ENCODE results near the gene WWOX. TPM values are rescaled to one million over a fixed set of nuclear protein-coding genes. Genes with fewer than 3 reads are reported as not detected.

Gene WWOX
- total RNA-seq, 1 donor from 2014 or later = 16.1 TPM

DNA sequence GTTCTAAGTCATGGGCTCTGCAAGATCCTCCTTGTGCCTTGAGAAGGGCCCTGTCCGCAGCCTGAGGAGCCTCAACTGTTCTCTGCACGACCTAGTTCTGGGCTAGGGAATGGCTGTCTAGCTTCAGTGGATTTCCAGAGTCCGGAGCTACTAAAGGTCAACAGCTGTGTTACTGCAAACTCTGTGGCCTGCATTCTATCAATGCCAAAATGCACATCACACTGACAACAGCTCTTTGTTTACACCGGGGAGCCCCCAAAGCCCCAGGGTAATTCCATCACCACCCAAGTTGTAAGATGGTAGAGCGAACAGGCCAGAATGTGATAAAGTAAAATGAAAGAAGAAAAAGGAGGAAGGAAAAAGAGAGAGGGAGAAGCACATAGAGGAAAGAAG is 890.9 kb downstream of the WWOX start:
- intact Hi-C loops (cut with micrococcal nuclease) = no loop called here
- H3K27me3 Mint-ChIP-seq = no peaks in the 10 kb centered on the region
- no peaks in the 10 kb centered on the region for H3K4me1 Mint-ChIP-seq
- no peaks in the 10 kb centered on the region for H3K36me3 Mint-ChIP-seq (ENCODE audit: low read depth)
- H3K4me3 Mint-ChIP-seq = no peak overlapping the region
- H3K27ac Mint-ChIP-seq = no peak overlapping the region
- no peak for DNase-seq
- no peaks in the 10 kb centered on the region for H3K9me3 Mint-ChIP-seq

DNA sequence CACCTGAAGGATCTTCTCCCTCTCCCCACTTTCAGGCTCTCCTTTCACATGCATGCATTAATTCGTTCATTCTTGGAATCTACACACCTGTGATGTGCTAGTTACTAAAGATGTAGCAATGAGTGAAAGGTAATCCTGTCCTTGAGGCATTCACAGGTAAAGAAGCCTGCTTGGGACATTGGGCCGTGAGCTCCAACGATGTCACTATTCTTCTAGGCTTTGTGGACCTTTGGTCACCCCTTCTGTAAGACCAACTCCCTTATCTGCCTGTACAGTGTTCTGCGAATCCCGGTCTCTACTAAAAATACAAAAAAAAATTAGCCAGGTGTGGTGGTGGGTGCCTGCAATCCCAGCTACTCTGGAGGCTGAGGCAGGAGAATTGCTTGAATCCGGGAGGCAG is 892.5 kb downstream of the WWOX start:
- Mint-ChIP-seq H3K9me3 (no peaks in the 10 kb centered on the region), H3K4me3 (no peak overlapping the region), H3K36me3 (ENCODE audit: low read depth) (no peaks in the 10 kb centered on the region), H3K27ac (no peak overlapping the region), H3K27me3 (no peaks in the 10 kb centered on the region), H3K4me1 (no peaks in the 10 kb centered on the region)
- DNase-seq = no peak
- intact Hi-C loops (cut with micrococcal nuclease) = no loop called here

- H3K36me3 Mint-ChIP-seq (ENCODE audit: low read depth) = no peaks in the 10 kb centered on the region
Measured at GRCh38 chr16:78993346-78993745, 893.9 kb downstream of the WWOX start.

GRCh38 chr16:78994135-78994745 is 894.8 kb downstream of the WWOX start:
- Mint-ChIP-seq H3K36me3 (ENCODE audit: low read depth) (no peaks in the 10 kb centered on the region), H3K9me3 (no peaks in the 10 kb centered on the region), H3K4me3 (no peak overlapping the region), H3K4me1 (no peaks in the 10 kb centered on the region), H3K27me3 (no peaks in the 10 kb centered on the region), H3K27ac (no peak overlapping the region)
- intact Hi-C loops (cut with micrococcal nuclease) = no loop called here
- DNase-seq = no peak

More at GRCh38 chr16:78993346-78993745, 893.9 kb downstream of the WWOX start:
- intact Hi-C loops (cut with micrococcal nuclease) = no loop called here
- no peak for DNase-seq
- H3K9me3 Mint-ChIP-seq = no peaks in the 10 kb centered on the region
- H3K27me3 Mint-ChIP-seq = no peaks in the 10 kb centered on the region
- H3K4me1 Mint-ChIP-seq = no peaks in the 10 kb centered on the region
- no peak overlapping the region for H3K4me3 Mint-ChIP-seq
- no peak overlapping the region for H3K27ac Mint-ChIP-seq

- no peaks in the 10 kb centered on the region for H3K4me1 Mint-ChIP-seq
- no peaks in the 10 kb centered on the region for H3K36me3 Mint-ChIP-seq (ENCODE audit: low read depth)
- intact Hi-C loops (cut with micrococcal nuclease) = no loop called here
- H3K27me3 Mint-ChIP-seq = no peaks in the 10 kb centered on the region
- no peak for DNase-seq
- no peaks in the 10 kb centered on the region for H3K9me3 Mint-ChIP-seq
- no peak overlapping the region for H3K27ac Mint-ChIP-seq
- no peak overlapping the region for H3K4me3 Mint-ChIP-seq
Measured at GRCh38 chr16:78995441-78995840, 896.0 kb downstream of the WWOX start.

DNA sequence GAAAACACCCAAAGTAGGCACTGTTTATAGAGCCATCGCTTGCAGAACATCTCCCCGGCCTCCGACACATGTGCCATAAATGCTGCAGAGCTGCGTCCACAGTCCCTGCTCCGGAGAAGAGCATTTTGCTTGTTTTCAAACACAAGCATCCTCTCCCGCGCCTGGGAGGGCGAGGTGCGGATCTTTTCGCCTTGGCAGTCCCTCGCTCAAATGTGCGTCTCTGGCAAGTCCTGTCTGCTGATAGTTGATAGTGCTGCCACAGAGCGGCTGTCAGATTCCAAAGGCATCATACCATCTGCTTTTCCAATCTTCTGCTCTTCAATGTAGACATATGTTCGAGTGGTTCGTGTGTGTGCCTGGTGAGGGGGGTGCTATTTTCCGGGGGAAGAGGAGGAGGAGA is 897.3 kb downstream of the WWOX start:
- H3K36me3 Mint-ChIP-seq (ENCODE audit: low read depth) = no peaks in the 10 kb centered on the region
- no peak overlapping the region for H3K4me3 Mint-ChIP-seq
- no peaks in the 10 kb centered on the region for H3K9me3 Mint-ChIP-seq
- no peak overlapping the region for H3K27ac Mint-ChIP-seq
- intact Hi-C loops (cut with micrococcal nuclease) = no loop called here
- no peak for DNase-seq
- H3K27me3 Mint-ChIP-seq = no peaks in the 10 kb centered on the region
- no peaks in the 10 kb centered on the region for H3K4me1 Mint-ChIP-seq

GRCh38 chr16:78998879-78999278 is 899.4 kb downstream of the WWOX start:
- Mint-ChIP-seq H3K27ac (no peak overlapping the region), H3K9me3 (no peaks in the 10 kb centered on the region), H3K27me3 (no peaks in the 10 kb centered on the region), H3K4me3 (no peak overlapping the region), H3K36me3 (ENCODE audit: low read depth) (no peaks in the 10 kb centered on the region), H3K4me1 (no peaks in the 10 kb centered on the region)
- no peak for DNase-seq
- intact Hi-C loops (cut with micrococcal nuclease) = no loop called here

DNA sequence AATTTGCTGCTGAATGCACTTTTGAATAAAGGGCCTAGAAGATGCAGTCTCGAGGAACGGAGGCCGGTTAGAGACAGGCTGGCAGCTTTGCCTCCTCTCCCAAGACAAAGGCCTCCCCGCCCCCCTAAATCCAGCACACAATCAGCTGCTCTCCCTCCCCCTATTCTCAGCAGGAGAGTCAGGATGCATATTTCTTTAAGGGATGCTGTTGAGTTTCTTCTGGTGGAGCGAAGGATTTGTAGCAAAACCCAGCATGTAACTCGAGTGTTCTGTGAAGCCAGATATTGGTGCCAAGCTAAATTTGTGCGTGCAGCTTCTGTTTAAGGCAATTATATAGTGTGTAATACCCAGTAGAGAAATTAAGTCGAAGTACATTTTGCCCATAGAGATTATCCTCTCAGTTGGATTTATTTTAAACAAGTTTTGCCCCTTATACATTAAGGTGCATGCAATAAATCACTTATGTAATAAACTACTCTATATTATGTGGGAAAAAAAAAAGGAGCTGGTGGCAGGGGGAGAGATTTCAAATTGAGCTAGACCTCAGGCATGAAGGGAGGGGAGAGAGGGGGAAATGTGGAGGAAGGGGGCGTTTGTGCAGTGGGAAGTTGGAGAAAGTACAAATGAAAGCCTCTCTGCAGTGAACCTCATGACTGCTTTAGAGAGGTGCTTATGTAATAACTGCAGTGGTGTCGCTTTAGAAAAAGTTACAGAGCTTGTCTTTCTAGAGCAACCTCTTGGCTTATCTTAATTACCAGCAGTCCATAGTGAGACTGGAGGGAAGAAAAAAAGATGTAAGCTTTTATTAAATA is 901.9 kb downstream of the WWOX start:
- Mint-ChIP-seq H3K4me1 (no peaks in the 10 kb centered on the region), H3K27ac (no peak overlapping the region), H3K36me3 (ENCODE audit: low read depth) (no peaks in the 10 kb centered on the region), H3K4me3 (no peak overlapping the region), H3K9me3 (no peaks in the 10 kb centered on the region), H3K27me3 (no peaks in the 10 kb centered on the region)
- intact Hi-C loops (cut with micrococcal nuclease) = no loop called here
- no peak for DNase-seq

- no peaks in the 10 kb centered on the region for H3K4me1 Mint-ChIP-seq
- H3K27ac Mint-ChIP-seq = no peak overlapping the region
- DNase-seq = no peak
- peaks cover 4% of the 10 kb centered on the region for H3K9me3 Mint-ChIP-seq
- no peaks in the 10 kb centered on the region for H3K27me3 Mint-ChIP-seq
- H3K36me3 Mint-ChIP-seq (ENCODE audit: low read depth) = no peaks in the 10 kb centered on the region
- intact Hi-C loops (cut with micrococcal nuclease) = no loop called here
- no peak overlapping the region for H3K4me3 Mint-ChIP-seq
Measured at GRCh38 chr16:79003026-79003609, 903.7 kb downstream of the WWOX start.

DNA sequence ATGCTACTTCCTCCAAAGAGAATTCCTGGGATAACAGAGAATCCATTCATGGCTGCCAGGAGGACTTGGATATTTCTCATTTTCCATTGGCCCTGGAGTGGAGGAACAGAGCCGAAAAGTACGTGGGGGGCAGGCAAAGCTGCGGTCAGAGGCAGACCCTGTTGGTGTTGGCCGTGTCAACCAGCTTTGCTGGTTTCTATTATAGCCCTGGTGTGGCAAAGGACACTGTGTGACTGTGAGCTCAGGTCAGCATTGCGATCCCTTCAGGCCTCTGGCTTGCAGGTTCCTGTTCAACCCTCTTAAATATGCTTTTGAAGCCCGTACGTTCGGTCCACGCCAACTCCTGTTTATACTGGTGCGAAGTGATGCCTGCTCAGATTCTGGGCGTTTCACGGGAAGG is 904.9 kb downstream of the WWOX start:
- no peak overlapping the region for H3K27ac Mint-ChIP-seq
- H3K4me3 Mint-ChIP-seq = no peak overlapping the region
- no peaks in the 10 kb centered on the region for H3K4me1 Mint-ChIP-seq
- intact Hi-C loops (cut with micrococcal nuclease) = no loop called here
- H3K27me3 Mint-ChIP-seq = no peaks in the 10 kb centered on the region
- DNase-seq = no peak
- H3K9me3 Mint-ChIP-seq = peaks cover 4% of the 10 kb centered on the region
- no peaks in the 10 kb centered on the region for H3K36me3 Mint-ChIP-seq (ENCODE audit: low read depth)

DNA sequence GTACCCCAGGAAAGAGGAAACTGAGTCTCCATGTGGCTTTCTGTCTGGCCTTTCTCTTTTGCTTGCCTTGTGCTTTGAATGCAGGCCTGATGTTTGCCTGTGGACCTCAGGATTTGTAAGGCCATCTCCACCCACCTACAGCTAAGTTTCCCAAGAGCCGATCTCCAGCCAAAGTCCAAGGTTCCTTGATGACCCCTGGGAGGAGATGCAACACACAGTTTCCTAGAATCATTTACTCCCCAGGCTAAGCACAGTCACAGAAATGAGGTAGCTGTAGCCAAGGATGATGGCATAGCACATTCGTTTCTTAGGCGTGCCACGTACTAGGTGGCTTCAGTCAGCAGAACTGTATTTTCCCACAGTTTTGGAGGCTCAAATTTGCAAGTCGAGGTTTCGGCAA is 905.6 kb downstream of the WWOX start:
- no peaks in the 10 kb centered on the region for H3K4me1 Mint-ChIP-seq
- H3K27me3 Mint-ChIP-seq = no peaks in the 10 kb centered on the region
- no peaks in the 10 kb centered on the region for H3K36me3 Mint-ChIP-seq (ENCODE audit: low read depth)

GRCh38 chr16:79006206-79006605 is 906.8 kb downstream of the WWOX start:
- intact Hi-C loops (cut with micrococcal nuclease) = no loop called here
- peaks cover 4% of the 10 kb centered on the region for H3K9me3 Mint-ChIP-seq
- H3K36me3 Mint-ChIP-seq (ENCODE audit: low read depth) = no peaks in the 10 kb centered on the region
- H3K4me1 Mint-ChIP-seq = no peaks in the 10 kb centered on the region
- no peaks in the 10 kb centered on the region for H3K27me3 Mint-ChIP-seq
- DNase-seq = no peak
- no peak overlapping the region for H3K4me3 Mint-ChIP-seq
- no peak overlapping the region for H3K27ac Mint-ChIP-seq

More for the DNA sequence above, 905.6 kb downstream of the WWOX start:
- Mint-ChIP-seq H3K4me3 (no peak overlapping the region), H3K27ac (no peak overlapping the region), H3K9me3 (peaks cover 4% of the 10 kb centered on the region)
- DNase-seq = no peak
- intact Hi-C loops (cut with micrococcal nuclease) = no loop called here

DNA sequence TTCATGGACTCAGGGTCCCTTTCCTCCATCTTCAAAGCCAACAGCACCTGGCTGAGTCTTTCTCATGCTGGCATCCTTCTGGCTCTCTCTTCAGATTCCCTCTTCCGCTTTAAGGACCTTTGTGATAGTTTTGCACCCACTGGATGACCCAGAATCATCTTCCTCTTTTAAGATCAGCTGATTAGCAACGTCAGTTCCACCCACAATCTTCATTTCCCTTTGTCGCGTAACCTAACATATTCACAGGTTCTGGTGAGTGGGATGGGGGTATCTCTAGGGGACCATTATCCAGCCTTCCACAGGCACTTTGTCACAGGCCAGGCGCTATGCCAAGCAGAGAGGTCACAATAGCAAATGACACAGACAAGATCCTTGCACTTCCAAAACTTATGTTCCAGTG is 907.3 kb downstream of the WWOX start:
- no peak for DNase-seq
- Mint-ChIP-seq H3K27ac (no peak overlapping the region), H3K4me1 (no peaks in the 10 kb centered on the region), H3K9me3 (peaks cover 4% of the 10 kb centered on the region), H3K27me3 (no peaks in the 10 kb centered on the region), H3K4me3 (no peak overlapping the region), H3K36me3 (ENCODE audit: low read depth) (no peaks in the 10 kb centered on the region)
- intact Hi-C loops (cut with micrococcal nuclease) = no loop called here

DNA sequence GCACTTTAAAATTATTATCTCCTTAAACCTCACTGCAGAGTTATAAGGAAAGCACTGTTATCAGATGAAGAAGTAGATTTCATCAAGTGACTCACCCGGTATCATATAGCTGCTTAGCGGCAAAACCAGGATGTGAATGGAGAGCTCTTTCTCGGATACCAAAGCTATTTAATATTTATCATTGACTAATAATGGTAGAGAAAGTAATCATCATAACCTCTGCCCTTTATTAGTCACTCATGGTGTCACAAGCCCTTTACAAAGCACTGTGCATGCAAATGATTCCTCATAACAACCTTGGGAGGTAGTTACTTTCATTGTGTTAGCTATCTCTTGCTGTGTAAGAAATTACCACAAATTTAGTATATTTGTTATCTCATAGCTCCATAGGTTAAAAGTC is 908.2 kb downstream of the WWOX start:
- peaks cover 2% of the 10 kb centered on the region for H3K4me1 Mint-ChIP-seq
- intact Hi-C loops (cut with micrococcal nuclease) = no loop called here
- H3K27ac Mint-ChIP-seq = no peak overlapping the region
- DNase-seq = no peak
- peaks cover 4% of the 10 kb centered on the region for H3K9me3 Mint-ChIP-seq
- H3K27me3 Mint-ChIP-seq = no peaks in the 10 kb centered on the region
- no peak overlapping the region for H3K4me3 Mint-ChIP-seq
- H3K36me3 Mint-ChIP-seq (ENCODE audit: low read depth) = no peaks in the 10 kb centered on the region
